GM11168 (cell line): ENCODE results near the gene SAP25.

Experiments used
- in situ Hi-C: fragments of 300-500 bp; cut with MboI; formaldehyde crosslinking; loops from one replicate; pipeline ENCODE4 v1.12.0; 2022; ENCODE audit warnings: low sequenced_read_pairs; ENCODE audit not compliant: unreplicated experiment

Gene SAP25

DNA sequence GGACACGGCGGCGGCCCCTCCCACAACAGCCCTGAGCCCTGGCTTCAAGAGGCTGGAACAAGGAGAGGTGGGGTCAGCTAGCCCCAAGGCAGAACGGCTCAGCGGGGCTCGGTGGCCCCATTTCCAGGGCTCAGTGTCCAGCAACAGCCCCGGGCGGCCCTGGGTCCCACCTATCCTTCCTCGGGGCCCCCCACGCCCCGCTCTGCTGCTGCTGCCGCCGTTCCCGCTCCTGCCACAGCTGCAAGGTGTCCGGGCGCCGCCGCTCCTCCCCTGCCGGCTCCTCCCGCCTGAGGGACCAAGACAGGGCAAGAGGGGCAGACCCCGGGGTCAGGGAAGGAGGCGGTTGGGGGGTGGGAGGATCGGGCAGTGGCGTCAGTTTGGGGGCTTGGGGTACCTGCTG is 3.4 kb upstream of the SAP25 start:
- in situ Hi-C loops, result no loop called here

DNA sequence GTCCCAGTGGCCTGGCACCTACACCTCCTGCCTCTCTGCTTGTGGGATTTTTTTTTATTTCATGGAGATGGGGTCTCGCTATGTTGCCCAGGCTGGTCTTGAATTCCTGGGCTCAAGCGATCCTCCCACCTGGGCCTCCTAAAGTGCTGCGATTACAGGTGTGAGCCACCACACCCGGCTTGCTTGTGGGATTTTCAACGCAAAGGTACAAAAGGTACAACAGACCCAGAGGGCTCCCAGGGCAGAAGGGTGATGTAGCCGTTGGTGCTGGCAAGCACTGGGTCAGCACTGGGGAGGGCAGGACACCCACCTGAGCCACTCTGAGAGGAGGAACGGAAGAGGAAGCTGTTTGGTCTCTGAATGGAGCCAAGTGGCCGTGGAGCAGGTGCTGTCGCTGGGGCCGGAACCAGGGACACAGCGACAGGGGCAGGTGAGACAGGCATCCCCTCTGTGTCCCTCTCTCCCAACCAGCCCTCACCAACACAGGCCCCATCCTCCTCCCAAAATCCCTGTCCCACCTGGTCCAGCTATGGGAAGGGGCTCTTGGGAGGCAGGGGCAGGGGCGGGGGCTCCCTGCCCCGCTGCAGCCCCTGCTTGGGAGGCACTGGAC is 2.8 kb upstream of the SAP25 start:
- in situ Hi-C loops, result no loop called here

DNA sequence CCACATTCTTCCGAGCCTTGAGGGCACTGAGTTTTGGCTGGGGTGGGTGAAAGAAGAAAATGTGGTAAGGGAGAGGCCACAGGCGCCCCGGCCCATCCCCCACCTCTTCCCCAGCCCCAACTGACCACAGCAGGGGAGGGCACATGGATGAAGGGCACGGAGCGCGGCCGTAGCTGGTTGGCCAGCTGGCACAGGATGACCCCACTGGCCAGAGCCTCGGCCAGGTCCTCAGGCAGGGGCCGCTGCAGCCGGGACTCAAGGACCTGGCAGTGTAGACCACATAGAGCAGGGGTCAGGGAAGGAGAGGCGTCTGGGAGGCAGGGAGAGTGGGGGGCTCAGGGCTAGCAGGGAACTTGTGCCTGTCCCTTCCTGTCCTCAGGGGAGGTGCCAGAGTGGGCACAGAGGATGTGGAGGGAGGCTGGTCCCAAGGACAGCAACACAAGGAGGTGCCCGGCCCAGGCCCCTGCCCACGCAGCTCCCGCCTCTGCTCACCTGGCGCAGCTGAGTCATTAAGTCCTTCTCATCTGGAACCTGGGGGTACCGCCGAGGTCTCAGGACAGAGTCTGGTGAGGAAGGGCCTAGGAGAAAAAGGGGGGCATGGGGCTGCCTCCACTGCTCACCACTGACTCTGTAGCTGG is 2.2 kb upstream of the SAP25 start:
- in situ Hi-C loops, result no loop called here

DNA sequence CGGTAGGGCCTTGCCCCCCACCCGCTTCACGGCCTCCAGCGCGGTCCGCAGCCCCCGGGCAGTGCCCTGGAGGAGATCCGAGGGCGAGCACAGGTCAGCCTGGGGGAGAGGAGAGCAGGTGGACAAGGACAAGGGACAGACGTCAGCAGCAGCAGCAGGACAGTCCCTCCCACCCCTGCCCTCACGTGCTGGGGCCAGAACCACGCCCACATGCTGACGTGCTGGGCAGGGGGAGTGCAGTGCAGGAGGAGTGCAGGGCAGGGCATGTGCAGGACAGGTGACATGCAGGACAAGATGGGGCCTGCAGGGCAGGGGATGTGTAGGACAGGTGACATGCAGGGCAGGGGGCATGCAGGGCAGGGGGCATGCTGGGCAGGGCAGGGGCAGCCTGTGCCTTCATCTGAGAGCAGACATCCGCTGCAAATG is 1.5 kb upstream of the SAP25 start:
- in situ Hi-C loops, result no loop called here

DNA sequence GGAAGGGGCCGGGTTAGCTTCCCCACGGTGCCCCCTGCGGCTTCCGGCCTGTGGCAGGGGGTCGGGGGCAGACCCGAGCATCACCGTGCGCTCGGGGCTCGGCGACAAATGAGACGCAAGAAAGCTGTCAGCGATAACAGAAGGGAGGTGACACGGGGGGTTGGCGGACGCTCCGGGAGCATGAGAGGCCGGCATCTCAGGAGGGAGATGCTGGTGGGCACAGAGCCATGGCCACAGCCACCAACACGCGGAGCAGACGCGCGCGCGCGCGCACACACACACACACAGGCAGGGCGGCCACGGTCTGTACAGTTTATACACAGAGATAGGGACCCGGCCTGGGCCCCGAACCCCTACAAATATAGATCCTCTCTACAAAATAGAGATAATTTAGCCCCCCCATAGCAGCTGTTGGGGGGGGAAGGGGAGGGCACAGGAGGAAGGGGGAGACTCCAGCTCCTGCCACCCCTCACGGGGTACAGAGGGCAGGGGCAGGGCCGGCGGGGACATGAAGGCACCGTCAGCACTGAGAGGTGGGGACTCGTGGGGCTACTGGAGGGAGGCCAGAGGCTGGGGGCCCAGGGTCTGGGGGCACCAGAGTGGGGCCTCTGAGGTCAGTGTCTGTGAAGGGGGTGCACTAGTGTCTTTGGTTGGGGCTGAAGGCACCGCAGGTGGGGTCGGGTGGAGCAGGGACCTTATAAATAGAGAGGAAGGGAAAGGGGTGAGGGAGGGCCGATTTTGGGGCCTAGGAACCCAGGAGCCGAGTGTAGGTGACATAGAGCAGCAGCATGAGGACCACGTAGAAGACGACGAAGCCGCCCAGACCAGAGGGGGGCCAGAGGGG is 884 bp upstream of the SAP25 start:
- in situ Hi-C loops, result no loop called here

DNA sequence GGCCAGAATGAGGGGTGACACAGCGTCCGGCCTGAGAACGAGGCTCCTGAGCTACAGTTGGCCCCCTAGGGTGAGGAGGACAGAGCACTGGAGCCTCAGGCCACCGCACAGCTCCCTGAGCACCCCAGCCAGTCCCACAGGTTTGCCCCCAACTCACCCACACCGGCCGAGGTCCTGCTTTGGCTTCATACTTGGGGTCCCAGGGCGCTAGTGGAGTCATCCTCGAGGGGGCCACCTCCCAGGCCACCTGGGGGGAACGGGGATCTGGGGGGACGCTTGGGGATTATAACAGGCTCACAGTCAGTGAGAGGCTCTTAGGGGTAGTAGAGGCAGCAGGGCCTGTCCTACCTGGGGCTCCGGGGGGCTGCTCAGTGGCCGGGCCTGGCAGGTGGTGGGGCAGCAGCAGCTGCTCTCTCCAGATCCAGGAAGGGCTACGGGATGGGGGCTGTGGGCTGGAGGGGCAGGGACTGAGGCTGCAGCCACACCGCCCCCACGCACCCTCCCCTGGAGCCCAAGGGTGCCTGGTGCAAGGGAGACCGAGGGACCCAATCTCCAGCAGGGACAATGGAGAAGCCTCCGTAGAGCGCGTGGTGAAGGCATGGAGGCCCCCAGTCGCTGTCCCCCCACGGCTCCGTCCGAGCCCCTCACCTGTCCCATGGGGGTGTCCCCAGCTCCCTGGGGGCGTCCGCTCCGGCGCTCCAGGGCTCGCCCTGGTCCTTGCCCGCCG is 588 bp downstream of the SAP25 start:
- in situ Hi-C loops, result no loop called here

DNA sequence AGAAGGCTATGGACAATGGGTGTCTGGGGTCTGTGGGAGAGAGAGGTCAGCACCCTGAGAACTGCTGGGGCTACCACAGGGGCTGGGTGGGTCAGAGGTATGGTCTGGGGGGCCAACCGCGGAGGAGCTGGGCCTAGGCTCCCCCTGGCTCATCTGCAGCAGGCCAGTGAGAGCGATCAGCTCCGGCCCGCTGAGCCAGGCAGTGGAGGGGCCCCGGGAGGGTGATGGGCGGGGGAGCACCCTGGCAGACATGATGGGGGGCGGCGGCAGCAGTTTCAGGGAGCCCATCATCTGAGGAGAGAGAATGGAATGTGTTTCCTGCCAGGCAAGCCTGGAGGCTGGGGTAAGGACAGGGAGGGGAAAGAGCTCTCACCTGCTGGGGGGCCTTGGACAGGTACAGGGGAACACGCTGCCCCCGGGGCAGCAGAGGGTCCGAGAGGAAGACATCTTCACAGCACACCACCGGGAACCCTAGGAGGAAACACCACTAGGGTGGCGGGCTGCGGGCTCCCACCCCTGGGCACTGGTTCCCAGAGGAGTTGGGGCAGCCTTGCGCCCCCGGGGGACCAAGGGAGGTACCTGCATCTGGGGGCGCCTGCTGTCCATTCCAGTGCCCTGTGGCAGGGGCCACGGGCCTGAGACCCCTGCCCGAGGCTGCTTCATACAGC is 1.3 kb downstream of the SAP25 start:
- in situ Hi-C loops, result no loop called here

DNA sequence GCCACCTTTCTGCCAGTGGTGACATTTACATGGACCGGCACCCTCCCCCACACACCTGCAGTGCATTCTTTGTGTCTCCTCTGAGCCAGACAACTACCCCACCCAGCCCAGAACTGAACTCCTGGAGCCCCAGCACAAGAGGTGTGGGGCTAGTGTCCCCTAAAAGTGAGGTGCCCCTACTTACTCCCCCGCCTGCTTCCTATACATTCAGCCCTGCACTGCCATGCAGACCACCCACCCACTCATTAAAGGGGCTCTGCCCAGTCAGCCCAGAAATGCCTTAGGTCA is 1.9 kb downstream of the SAP25 start:
- in situ Hi-C loops, result no loop called here

DNA sequence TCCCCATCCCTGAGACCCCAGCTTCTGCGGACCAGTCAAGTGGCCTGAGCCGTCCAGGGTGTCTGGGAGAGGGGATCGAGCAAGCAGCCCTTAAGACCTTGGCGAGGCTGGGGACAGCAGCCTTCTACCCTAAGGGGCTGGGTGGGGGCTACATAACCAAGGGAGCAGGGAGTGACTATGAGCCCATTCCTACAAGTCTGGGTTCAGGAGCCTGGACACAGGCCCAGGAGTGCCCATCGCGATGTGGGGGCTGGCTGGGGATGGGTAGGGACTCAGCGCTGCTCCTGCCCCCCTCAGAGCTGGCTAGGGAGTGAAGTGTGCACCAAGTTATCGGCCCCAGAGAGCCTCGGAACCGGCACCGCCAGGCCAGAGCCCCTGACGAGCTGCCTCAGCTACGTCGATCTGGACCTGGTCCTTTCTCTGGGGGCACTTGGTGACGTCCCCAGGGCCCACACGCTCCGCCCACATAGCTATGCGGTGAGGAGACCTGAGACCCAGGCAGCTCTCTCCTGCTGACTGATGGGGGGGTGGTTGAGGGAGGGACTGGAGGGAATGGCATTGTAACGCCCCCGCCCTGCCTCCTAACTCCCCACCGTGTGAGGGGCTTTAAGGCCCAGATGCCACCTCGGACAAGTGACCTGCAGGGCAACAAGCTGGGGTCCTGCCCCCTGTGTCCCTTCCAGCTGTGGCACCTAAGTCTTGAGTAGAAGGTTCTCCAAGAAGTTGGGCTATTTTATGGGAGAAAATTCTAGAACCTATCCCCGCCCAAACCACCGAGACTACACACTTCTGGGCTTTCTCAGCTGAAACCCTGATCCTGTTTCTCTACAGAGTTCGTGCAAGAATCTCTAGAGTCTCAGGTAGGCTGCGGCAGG is 2.5 kb downstream of the SAP25 start:
- in situ Hi-C loops, result no loop called here

DNA sequence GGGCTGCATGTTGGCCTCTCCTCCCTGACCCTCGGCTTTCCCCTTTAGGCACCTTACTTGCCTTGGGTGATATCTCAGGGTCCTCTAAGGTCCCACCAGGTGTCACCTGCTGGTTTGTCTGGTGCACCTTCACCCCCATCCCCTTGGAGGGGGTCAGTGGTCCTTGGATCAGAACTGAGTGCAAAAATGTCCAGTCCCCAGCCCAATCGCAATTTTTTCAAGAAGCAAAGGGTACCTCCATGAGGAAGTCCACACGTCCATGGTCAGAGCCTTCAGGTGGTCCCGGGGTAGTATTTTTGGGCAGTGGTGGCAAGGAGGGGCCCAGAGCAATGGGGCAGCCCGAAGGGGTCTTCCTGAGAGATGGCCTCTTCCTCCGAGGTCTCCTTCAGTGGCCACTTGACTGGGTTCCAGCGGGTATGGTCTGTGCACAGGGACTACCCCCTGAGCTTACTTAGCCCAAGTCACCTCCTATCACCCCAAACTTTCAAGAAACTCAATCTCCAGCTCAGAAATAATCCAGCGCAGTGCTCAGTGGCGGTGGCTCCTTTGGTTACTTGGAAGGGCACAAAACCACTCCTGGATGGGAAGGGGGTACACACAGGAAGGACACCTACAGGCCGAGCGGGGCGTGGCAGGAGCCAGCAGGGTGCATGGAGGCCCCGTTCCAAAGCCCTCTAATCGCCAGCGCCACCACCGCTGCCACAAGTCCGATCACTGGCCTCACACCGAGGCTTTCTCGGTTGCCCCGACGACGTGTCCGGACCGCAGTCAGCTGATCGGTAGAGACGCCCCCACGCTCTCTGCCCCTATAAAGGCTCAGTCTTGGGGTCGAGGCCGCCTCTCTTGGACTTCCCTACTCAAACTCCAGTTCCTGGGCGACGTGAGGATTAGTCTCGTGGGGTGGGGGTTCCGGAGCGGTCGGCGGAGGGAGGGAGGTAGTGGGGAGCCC is 4.5 kb downstream of the SAP25 start:
- in situ Hi-C loops, result no loop called here

DNA sequence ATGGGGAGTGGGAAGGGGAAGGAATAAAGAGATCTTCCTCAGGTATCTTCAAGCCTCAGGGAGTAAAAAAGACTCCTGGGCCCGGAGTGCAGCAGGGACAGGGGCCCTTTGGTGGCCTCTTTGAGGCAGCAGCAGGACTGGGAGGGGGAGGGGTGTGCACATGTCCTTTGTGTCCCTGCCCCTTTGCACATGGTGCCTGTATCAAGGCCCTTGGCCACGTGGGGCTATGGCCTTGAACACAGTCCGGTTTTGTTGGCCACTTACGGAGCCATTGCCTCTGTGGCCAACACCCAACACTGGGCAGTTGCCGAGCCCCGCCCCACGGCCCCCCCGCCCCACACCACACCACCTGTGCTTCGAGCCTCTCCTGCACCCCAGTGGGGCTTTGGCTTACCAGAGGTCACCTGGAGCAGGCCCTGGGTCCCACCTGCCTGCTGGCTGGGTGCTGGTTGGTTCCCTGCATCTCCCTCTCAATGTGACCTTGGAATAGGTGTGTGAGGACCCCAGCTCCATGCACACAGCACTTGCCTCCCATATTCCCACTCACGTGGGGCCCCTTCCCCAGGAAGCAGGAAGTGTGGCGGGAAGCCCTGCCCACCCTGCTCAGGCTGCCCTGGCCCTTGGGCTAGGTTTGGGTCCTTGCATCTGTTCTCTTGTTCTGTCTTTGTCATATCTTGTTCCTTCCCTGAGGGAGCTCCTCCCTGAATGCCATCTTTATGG is 5.4 kb downstream of the SAP25 start:
- in situ Hi-C loops, result no loop called here

DNA sequence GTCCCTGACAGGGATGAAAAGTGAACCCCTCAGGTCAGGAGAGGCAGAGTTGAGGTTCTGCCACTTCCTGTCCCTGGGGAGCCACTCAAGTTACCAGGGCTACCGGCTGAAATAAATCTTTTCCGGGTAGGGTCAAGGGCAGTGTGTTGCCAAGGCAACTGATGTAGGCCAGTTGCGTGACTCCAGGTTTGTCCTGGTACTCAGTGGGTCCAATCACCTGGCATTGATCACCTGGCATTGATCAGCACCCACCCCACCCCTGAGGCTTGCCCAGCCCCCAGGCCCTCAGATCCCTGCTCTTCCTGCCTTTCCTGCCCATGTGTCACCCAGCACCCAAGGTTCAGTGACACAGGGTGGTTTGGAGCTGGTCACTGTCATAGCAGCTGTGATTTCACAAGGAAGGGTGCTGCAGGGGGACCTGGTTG is 5.9 kb downstream of the SAP25 start:
- in situ Hi-C loops, result no loop called here

DNA sequence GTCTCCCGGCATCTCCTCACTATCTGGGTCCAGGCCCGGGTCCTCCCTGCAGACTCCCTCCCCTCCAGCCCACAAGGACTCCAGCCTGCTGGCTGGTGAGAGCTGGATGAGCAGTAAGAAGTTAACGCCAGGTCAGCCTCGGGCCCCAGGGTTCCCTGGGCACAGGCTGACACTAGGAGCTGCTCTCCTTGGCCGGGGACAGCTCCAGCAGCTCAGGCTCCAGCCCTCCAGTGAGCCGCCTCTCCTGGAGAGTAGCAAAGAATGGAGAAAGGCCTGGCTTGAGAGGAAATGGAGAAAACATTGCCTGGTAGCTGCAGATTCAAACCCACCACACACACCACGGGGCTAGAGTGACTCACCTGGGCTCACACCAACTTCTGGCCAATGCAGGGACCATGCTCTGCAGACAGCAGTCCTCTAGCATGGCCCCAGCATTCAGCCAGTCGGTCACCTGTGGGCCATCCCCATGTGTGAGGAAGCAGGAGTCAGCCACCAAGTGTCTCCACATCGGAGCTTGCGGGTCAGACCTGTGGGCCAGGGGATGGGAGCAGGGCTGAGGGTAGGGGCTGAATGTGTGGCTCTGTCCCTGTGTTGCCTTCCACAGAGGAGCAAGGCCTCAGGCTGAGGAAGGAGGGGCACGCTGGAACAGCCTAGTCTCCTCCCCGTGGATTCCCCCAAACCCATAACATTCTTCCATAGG is 6.5 kb downstream of the SAP25 start:
- in situ Hi-C loops, result no loop called here

DNA sequence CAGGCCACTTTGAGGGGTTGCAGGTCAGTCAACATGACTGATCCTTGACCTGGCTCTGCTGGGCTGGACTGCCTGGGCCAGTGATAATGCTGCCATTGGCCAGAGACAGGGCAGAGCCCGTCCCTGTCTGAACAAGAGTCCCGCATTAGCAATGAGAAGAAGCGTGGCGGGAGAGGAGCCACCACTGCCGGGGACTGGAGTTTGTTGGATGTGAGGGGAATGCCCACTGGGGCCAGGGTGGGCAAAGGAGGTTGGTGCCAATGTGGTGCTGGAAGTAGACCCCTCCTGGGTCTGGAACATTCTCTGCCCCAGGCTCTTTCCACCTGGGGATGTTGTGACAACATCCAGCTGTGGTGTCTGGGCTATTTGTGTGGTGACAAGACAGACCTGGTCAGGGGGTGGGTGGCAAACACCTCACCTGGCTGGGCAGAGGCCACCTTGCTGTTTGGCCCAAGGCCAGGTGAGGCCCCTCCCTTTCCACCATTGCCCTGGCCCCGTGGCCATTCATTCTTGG is 7.6 kb downstream of the SAP25 start:
- in situ Hi-C loops, result no loop called here

DNA sequence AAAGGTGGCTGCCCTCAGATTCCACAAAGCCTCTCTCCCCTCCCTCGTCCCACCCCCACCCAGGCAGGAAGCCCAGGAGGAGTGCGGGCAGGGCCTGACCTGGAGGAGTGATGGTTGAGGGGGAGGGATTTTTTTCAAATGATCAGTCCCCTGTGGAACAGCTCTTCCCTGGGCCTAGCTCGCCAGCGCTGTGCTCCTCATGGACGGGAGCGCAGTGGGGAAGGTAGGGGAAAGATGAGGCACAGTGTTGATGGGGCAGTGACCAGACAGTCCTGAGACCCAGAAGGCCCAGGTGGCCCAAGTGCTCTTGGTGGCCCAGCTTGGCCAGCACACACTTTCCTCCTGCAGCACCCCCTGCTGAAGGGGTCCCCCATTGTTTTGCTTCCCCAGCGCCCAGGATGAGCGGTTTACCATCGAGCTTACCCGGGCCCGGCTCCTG is 8.5 kb downstream of the SAP25 start:
- in situ Hi-C loops, result no loop called here

DNA sequence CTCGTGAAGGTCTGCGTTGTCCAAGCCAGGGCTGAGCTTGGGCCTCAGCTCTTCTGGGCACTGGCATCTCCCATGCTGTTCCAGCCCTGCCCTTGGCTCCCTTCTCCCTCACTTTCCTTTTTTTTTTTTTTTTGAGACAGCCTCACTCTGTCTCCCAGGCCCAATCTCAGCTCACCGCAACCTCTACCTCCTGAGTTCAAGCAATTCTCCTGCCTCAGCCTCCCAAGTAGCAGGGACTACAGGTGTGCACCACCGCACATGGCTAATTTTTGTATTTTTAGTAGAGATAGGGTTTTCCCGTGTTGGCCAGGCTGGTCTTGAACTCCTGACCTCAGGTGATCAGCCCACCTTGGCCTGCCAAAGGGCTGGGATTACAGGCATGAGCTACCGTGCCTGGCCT is 9.3 kb downstream of the SAP25 start:
- in situ Hi-C loops, result loop anchor here (5.0 kb wide), 1 partner anchor 82 kb away; the partner anchor contains the start of gene NYAP1
